HUES48 (cell line): ENCODE results near the gene RAB11B.
"Not testable (repeated sequence)": the region's sequence is repeated elsewhere in the genome, so short reads cannot be mapped to it uniquely, and the experiment has no call there.

Experiments
- H3K27ac ChIP-seq: one replicate; pipeline ENCODE4 v1.7.0; 2013; ENCODE audit warnings: low read depth, low read length, inconsistent platforms
- H3K27me3 ChIP-seq: 2 replicates; pipeline ENCODE4 v1.6.1; 2013; ENCODE audit warnings: mild to moderate bottlenecking, low read length; ENCODE audit not compliant: control insufficient read depth, insufficient read depth
- H3K36me3 ChIP-seq: 2 replicates; pipeline ENCODE4 v1.6.1; 2013; ENCODE audit warnings: low read length; ENCODE audit not compliant: control insufficient read depth, insufficient read depth
- H3K4me1 ChIP-seq: 2 replicates; pipeline ENCODE4 v1.6.1; 2013; ENCODE audit warnings: mild to moderate bottlenecking, low read length; ENCODE audit not compliant: control insufficient read depth, insufficient read depth
- H3K4me3 ChIP-seq: 2 replicates; pipeline ENCODE4 v1.5.1; 2013; ENCODE audit warnings: mild to moderate bottlenecking, low read depth, low read length
- H3K9ac ChIP-seq: 2 replicates; pipeline ENCODE4 v1.6.1; 2013; ENCODE audit warnings: mild to moderate bottlenecking, low read depth, low read length, moderate library complexity
- H3K9me3 ChIP-seq: 2 replicates; pipeline ENCODE4 v1.6.1; 2013; ENCODE audit warnings: low read length; ENCODE audit not compliant: control insufficient read depth, insufficient read depth

The RAB11B gene

DNA sequence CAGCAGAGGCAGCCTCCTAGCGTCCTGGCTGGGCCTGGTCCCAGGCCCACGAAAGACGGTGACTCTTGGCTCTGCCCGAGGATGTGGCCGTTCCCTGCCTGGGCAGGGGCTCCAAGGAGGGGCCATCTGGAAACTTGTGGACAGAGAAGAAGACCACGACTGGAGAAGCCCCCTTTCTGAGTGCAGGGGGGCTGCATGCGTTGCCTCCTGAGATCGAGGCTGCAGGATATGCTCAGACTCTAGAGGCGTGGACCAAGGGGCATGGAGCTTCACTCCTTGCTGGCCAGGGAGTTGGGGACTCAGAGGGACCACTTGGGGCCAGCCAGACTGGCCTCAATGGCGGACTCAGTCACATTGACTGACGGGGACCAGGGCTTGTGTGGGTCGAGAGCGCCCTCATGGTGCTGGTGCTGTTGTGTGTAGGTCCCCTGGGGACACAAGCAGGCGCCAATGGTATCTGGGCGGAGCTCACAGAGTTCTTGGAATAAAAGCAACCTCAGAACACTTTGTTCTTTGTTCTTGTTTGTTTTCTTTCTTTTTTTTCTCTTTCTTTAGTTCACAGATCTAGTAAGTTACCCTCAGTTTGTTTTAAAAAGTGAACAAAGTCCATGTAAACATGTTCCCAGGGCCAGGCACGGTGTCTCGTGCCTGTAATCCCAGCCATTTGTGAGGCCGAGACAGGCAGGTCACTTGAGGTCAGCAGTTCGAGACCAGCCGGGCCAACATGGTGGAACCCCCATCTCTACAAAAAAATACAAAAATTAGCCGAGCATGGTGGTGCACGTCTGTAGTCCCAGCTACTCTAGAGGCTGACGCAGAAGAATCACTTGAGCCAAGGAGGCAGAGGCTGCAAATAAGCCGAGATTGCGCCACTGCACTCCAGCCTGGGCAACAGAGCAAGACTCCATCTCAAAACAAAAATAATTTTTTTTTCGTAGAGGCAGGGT is 16.0 kb upstream of the RAB11B start:
- no peak overlapping the region for H3K9ac ChIP-seq
- H3K4me1 ChIP-seq, result no peaks in the 10 kb centered on the region
- no peaks in the 10 kb centered on the region for H3K27me3 ChIP-seq
- no peaks in the 10 kb centered on the region for H3K9me3 ChIP-seq
- no peak overlapping the region for H3K4me3 ChIP-seq
- no peaks in the 10 kb centered on the region for H3K36me3 ChIP-seq
- no peak overlapping the region for H3K27ac ChIP-seq

DNA sequence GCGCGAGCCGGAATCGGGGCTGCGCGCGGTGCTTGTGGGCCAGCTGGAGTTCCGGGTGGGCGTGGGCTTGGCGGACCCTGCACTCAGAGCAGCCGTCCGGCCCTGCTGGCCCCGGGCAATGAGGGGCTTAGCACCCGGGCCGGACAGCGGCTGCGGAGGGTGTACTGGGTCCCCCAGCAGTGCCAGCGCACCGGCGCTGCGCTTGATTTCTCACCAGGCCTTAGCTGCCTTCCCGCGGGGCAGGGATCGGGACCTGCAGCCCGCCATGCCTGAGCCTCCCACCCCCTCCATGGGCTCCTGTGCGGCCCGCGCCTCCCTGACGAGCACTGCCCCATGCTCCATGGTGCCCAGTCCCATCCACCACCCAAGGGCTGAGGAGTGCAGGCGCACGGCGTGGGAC is 14.4 kb upstream of the RAB11B start:
- not testable (repeated sequence) for H3K9ac ChIP-seq, H3K27ac ChIP-seq, H3K9me3 ChIP-seq, H3K36me3 ChIP-seq, H3K27me3 ChIP-seq, H3K4me1 ChIP-seq, H3K4me3 ChIP-seq

DNA sequence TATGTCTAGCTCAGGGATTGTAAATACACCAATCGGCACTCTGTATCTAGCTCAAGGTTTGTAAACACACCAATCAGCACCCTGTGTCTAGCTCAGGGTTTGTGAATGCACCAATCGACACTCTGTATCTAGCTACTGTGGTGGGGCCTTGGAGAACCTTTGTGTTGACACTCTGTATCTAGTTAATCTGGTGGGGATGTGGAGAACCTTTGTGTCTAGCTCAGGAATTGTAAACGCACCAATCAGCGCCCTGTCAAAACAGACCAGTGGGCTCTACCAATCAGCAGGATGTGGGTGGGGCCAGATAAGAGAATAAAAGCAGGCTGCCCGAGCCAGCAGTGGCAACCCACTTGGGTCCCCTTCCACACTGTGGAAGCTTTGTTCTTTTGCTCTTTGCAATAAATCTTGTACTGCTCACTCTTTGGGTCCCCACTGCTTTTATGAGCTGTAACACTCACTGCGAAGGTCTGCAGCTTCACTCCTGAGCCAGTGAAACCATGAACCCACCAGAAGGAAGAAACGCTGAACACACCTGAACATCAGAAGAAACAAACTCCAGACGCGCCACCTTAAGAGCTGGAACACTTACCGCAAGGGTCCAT is 13.7 kb upstream of the RAB11B start:
- H3K4me3 ChIP-seq, H3K27ac ChIP-seq, H3K36me3 ChIP-seq, H3K9ac ChIP-seq, H3K9me3 ChIP-seq, H3K27me3 ChIP-seq, H3K4me1 ChIP-seq: not testable (repeated sequence)

DNA sequence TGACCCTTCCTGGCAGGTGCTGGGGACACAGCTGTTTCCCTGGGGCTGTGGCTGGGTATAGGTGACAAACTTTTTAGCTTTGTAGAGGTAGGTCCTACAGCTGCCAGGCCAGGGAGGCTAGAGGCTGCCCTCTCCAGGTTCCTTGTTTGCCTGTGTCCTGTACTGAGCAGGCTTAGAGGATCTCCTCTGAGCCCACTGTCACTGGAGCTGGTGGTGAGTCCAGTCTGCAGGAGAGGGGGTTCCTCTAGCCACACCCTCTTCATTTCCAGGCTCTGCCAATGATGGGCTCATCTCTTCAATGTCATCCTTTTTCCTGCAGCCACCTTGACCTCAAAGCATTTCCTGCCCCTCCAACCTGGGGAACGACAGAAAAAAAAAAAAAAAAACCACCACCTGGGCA is 12.6 kb upstream of the RAB11B start:
- no peak overlapping the region for H3K4me3 ChIP-seq
- H3K4me1 ChIP-seq, result 0 out of 2 replicates have a peak, but pooled peaks cover 10% of the 10 kb centered on the region
- no peaks in the 10 kb centered on the region for H3K27me3 ChIP-seq
- H3K9me3 ChIP-seq, result no peaks in the 10 kb centered on the region
- no peak overlapping the region for H3K27ac ChIP-seq
- no peak overlapping the region for H3K9ac ChIP-seq
- H3K36me3 ChIP-seq, result no peaks in the 10 kb centered on the region

DNA sequence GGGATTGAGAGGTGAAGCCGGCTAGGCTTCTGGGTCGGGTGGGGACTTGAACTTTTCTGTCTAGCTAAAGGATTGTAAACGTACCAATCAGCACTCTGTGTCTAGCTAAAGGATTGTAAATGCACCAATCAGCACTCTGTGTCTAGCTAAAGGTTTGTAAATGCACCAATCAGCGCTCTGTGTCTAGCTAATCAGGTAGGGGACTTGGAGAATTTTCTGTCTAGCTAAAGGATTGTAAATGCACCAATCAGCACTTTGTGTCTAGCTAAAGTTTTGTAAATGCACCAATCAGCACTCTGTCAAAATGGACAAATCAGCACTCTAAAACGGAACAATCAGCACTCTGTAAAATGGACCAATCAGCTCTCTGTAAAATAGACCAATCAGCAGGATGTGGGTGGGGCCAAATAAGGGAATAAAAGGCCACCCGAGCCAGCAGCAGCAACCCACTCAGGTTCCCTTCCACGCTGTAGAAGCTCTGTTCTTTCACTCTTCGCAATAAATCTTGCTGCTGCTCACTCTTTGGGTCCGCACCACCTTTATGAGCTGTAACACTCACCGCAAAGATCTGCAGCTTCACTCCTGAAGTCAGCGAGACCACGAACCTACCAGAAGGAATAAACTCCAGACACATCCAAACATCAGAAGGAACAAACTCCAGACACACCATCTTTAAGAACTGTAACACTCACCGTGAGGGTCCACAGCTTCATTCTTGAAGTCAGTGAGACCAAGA is 10.8 kb upstream of the RAB11B start:
- not testable (repeated sequence) for H3K4me1 ChIP-seq, H3K36me3 ChIP-seq, H3K9me3 ChIP-seq, H3K9ac ChIP-seq, H3K27ac ChIP-seq, H3K27me3 ChIP-seq, H3K4me3 ChIP-seq

DNA sequence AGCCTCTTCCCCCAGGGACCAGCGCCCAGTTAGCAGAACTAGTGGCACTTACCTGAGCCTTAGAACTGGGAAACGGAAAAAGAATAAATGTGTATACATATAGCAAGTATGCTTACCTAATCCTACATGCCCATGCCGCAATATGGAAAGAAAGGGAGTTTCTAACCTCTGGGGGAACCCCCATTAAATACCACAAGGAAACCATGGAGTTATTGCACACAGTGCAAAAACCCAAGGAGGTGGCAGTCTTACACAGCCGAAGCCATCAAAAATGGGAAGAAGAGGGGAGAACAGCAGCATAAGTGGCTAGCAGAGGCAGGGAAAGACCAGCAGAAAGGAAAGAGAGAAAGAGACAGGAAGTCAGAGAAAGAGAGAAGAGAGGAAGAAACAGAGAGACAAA is 5.6 kb upstream of the RAB11B start:
- not testable (repeated sequence) for H3K27me3 ChIP-seq, H3K4me1 ChIP-seq, H3K9me3 ChIP-seq, H3K36me3 ChIP-seq, H3K27ac ChIP-seq, H3K9ac ChIP-seq, H3K4me3 ChIP-seq

DNA sequence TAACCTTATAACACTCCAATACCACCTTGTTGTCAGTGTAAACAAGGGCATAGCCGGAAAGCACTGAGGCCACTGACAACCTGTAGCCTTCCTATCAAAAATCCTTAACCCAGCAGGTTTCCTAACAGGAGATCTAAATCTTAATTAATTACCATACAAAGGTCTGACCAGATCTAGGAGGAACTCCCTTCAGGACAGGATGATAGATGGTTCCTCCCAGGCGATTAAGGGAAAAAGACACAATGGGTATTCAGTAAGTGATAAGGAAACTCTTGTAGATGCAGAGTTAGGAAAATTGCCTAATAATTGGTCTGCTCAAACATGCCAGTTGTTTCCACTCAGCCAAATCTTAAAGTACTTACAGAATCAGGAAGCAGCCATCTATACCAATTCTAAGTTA is 5.1 kb upstream of the RAB11B start:
- H3K9ac ChIP-seq, H3K27me3 ChIP-seq, H3K9me3 ChIP-seq, H3K36me3 ChIP-seq, H3K4me1 ChIP-seq, H3K27ac ChIP-seq, H3K4me3 ChIP-seq: not testable (repeated sequence)

DNA sequence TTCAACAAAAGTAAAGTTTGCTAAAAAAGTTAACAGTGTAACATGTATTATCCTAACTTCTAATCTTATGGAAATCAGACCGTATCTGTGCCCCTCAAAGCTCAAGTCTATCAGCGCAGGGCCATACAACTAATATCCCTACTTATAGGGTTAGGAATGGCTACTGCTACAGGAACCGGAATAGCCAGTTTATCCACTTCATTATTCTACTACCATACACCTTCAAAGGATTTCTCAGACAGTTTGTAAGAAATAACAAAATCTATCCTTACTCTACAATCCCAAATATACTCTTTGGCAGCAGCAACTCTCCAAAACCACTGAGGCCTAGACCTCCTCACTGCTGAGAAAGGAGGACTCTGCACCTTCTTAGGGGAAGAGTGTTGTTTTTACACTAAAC is 4.6 kb upstream of the RAB11B start:
- H3K27me3 ChIP-seq, H3K9me3 ChIP-seq, H3K4me3 ChIP-seq, H3K27ac ChIP-seq, H3K9ac ChIP-seq, H3K4me1 ChIP-seq, H3K36me3 ChIP-seq: not testable (repeated sequence)

DNA sequence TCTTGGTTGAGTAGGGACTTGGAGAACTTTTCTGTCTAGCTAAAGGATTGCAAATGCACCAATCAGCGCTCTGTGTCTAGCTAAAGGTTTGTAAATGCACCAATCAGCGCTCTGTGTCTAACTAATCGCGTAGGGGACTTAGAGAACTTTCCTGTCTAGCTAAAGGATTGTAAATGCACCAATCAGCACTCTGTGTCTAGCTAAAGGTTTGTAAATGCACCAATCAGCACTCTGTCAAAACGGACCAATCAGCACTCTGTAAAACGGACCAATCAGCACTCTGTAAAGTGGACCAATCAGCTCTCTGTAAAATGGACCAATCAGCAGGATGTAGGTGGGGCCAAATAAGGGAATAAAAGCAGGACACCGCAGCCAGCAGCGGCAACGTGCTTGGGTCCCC is 3.7 kb upstream of the RAB11B start:
- H3K9me3 ChIP-seq, H3K36me3 ChIP-seq, H3K9ac ChIP-seq, H3K27ac ChIP-seq, H3K27me3 ChIP-seq, H3K4me3 ChIP-seq, H3K4me1 ChIP-seq: not testable (repeated sequence)

DNA sequence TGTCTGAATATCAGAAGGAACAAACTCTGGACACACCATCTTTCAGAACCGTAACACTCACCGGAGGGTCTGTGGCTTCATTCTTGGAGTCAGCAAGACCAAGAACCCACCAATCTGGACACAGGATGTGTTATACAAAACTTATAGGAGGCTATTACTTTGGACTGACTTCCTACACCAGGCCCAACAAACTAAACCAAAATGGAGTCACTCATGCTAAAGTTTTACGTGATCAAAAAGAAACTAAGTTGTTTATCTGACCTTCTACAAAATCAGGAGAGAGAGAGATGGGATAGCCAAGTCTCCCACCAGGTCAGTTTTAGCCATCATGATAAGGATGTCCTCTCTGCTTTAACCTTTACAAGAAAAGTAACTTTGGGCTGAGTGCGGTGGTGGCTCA is 3.2 kb upstream of the RAB11B start:
- no peak overlapping the region for H3K4me3 ChIP-seq
- no peak overlapping the region for H3K27ac ChIP-seq
- no peaks in the 10 kb centered on the region for H3K27me3 ChIP-seq
- H3K9ac ChIP-seq, result no peak overlapping the region
- H3K9me3 ChIP-seq, result no peaks in the 10 kb centered on the region
- H3K4me1 ChIP-seq, result no peaks in the 10 kb centered on the region
- H3K36me3 ChIP-seq, result no peaks in the 10 kb centered on the region
